ENCODE results near the gene KLHL34.

KLHL34 gene

DNA sequence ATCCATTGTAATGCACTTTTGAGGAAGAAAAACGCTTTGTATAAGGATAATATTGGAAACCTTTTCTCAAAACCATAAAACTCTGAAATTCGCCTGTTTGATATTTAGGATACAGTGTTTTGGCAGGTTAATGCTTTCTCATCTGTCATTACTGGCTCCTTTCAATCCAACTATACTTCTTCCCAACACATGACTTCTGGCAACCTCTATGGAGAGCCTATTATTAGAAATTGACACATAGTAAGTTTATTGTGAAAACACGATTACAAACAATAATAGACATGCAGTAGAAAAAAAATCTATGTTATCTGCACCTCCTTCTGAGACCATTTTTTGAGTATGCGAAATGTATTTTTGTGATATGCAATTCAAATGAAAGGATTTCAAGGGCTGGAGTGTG, 4.6 kb upstream of the KLHL34 start:
- no peak overlapping the region for H3K27ac ChIP-seq
- no peak for TF ChIP-seq ZFX (IDR thresholded peaks at IDR 0.05)
- TF ChIP-seq, protein P1, sequence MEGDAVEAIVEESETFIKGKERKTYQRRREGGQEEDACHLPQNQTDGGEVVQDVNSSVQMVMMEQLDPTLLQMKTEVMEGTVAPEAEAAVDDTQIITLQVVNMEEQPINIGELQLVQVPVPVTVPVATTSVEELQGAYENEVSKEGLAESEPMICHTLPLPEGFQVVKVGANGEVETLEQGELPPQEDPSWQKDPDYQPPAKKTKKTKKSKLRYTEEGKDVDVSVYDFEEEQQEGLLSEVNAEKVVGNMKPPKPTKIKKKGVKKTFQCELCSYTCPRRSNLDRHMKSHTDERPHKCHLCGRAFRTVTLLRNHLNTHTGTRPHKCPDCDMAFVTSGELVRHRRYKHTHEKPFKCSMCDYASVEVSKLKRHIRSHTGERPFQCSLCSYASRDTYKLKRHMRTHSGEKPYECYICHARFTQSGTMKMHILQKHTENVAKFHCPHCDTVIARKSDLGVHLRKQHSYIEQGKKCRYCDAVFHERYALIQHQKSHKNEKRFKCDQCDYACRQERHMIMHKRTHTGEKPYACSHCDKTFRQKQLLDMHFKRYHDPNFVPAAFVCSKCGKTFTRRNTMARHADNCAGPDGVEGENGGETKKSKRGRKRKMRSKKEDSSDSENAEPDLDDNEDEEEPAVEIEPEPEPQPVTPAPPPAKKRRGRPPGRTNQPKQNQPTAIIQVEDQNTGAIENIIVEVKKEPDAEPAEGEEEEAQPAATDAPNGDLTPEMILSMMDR (conservative IDR thresholded peaks at IDR 0.05) = no peak

DNA sequence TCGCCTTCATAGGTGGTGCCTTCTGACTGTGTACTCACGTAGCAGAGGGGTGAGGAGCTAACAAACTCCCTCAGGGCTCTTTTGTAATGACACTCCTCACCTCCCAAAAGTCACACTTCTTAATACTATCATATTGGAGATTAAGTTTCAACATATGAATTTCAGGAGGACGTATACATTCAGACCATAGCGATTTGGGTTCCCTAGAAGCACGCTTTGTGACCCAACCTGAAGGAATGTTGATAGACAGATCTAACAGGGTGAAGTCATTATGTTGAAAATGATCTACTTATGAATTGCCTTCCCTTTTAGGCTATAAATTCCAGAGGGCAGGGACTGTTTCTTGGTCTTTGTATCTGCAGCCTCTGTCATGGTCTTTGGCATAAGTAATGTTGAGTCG, 3.2 kb upstream of the KLHL34 start:
- H3K27ac ChIP-seq = no peak overlapping the region
- TF ChIP-seq ZFX (IDR thresholded peaks at IDR 0.05) = no peak
- TF ChIP-seq, protein P1 (conservative IDR thresholded peaks at IDR 0.05) = no peak

- TF ChIP-seq ZFX (IDR thresholded peaks at IDR 0.05) = no peak
- TF ChIP-seq, protein P1 (conservative IDR thresholded peaks at IDR 0.05) = no peak
- H3K27ac ChIP-seq = no peak overlapping the region
These were observed 2.0 kb upstream of the KLHL34 start for GRCh38 chrX:21660156-21660555.

DNA sequence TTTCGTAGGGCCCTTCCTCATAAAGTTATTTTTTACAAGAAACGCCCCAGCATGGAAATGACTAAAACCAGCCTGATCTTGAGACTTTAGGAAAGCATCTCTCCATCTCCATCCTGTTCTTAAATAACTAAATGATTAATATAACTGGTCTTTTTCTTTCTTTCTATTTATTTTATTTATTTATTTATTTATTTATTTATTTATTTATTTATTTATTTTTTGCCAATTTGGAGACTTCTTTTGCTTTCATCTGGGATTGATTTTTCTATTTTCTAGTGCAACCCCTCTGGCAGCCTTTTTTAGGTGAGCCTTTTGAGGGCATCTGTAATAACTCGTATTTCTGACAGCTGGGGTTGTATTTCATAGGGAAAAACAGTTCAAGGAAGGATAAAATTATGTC, 1.2 kb upstream of the KLHL34 start:
- TF ChIP-seq, protein P1 (conservative IDR thresholded peaks at IDR 0.05) = no peak
- TF ChIP-seq ZFX (IDR thresholded peaks at IDR 0.05) = no peak
- H3K27ac ChIP-seq = no peak overlapping the region

DNA sequence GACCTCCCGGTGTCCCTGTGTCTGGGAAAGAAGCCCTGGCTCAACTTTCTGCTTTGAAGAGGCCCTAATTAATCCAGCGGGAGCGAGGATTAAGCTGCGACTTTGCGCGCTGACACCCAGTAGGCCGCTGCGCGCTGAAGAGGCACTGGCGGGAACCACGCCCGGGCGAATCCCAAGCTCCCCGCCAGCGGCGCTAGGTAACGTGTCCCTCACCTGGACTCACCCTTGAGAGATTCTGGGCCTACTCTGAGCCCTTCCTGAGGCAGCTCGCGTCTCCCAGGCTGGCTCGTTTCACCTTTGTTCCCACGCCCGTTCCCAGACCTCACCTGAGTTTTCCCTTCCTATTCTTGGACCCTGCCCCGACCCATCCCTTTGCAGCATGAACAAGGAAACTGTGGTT, 616 bp upstream of the KLHL34 start:
- TF ChIP-seq, protein P1 (conservative IDR thresholded peaks at IDR 0.05) = no peak
- no peak for TF ChIP-seq ZFX (IDR thresholded peaks at IDR 0.05)
- H3K27ac ChIP-seq = no peak overlapping the region

DNA sequence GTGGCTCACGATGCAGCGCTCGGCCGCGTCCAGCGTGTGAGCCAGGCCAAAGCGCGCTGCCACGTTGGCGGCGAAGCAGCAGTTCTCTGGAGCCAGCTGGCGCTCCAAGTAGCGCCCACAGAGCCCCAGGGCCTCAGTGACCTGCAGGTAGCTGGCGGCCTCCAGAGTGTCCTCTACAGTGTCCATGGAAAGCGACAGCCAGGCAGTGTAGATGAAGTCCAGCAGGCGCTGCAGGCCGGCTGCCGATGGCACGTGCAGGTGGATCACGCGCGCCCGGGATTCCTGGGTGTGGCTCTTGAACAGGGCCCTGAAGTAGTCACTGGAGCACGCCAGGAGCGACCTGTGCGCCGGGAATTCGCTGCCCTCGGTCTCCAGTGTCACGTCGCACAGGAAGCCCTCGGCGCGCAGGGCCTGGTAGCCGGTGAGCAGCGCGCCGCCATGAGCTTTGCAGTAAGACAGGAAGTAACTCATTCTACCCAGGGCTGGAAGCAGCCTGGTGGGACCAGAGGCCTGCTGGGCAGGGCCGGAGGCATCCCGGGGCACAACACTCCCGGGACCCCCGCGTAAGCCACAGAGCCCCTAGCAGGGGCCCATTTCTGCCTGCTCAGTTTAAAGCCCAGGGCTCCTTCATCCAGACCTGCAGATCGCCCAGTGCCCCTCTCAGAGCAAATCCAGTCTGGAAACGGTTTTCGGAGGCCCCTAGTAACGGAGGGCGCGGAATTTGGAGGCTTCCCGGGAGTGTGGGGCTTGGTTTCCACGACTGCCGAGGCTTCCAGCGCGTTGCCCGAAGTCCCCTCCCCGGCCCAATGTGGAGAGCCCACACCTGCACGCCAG, 595 bp downstream of the KLHL34 start:
- TF ChIP-seq, protein P1 (conservative IDR thresholded peaks at IDR 0.05) = no peak
- no peak for TF ChIP-seq ZFX (IDR thresholded peaks at IDR 0.05)
- H3K27ac ChIP-seq = no peak overlapping the region

DNA sequence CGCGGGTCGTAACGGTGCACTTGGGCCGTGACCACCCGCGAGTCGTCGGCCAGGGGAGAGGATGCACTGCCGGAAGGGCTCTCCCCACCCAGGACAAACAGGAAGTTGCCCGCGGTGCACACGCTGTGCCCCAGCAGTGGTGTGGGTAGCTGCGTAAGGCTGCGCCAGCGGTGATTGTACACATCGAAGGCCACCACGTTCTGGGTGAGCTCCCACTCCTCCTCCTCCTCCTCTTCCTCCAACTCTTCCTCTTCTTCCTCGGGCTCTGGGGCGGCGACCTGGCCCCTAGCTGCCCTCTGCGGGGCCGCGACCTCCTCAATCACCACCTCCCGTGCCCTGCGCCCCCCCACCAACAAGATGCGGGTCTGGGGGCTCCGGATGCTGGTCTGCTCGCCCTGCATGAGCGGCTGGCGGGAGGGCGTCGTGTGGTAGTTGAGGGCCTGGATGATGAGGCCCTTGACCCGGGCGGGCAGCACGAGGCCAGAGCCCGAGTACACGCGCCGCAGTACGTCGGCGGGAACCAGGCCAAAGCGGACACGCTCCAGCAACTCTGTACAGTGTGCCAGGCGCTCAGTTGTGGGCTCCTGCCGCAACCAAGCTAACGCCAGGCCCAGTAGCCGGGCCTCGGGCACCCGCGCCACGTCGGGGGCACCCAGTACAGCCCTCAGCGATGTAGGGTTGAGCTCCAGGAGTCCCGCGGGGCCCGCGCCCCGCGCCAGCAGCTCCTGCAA, 1.4 kb downstream of the KLHL34 start:
- TF ChIP-seq ZFX (IDR thresholded peaks at IDR 0.05) = no peak
- TF ChIP-seq, protein P1 (conservative IDR thresholded peaks at IDR 0.05) = no peak
- H3K27ac ChIP-seq = no peak overlapping the region
